ENCODE results near the gene ASB18. TPM values are rescaled to one million over a fixed set of nuclear protein-coding genes. Genes with fewer than 3 reads are reported as not detected.
"Not testable (repeated sequence)": the region's sequence is repeated elsewhere in the genome, so short reads cannot be mapped to it uniquely, and the experiment has no call there.

Gene ASB18
- total and polyA plus RNA-seq, 9 donors, result not detected

DNA sequence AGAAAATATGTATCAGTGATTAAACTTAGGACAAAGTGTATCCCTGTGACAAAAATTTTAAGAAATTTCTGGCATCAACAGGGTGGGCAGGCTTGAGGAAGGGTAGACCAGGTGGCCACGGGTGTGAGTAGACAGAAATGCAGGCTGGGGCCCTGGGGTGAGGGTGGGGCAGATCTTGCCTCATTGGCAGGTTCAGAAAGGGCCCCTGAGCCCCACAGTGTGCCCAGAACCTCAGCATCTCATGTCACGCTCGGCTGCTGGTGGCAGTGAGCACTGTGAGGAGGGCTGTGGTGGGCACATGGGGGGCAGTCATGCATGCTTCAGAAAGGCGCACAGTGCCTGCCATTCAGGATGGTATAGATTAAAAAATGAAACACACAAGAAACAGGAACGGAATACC, 7.6 kb upstream of the ASB18 start:
- no peaks in the 10 kb centered on the region for H3K4me1 ChIP-seq (ENCODE audit: insufficient read depth)
- peaks cover 0 to 6% of the 10 kb centered on the region in 2 donors for H3K9me3 ChIP-seq
- no peak for DNase-seq
- H3K27me3 ChIP-seq, result no peaks in the 10 kb centered on the region
- intact Hi-C loops (cut with DNase I), result no loop called here
- TF ChIP-seq EP300 (IDR thresholded peaks at IDR 0.05) (no peak), POLR2A (IDR thresholded peaks at IDR 0.05) (no peak)
- TF ChIP-seq, protein P1, sequence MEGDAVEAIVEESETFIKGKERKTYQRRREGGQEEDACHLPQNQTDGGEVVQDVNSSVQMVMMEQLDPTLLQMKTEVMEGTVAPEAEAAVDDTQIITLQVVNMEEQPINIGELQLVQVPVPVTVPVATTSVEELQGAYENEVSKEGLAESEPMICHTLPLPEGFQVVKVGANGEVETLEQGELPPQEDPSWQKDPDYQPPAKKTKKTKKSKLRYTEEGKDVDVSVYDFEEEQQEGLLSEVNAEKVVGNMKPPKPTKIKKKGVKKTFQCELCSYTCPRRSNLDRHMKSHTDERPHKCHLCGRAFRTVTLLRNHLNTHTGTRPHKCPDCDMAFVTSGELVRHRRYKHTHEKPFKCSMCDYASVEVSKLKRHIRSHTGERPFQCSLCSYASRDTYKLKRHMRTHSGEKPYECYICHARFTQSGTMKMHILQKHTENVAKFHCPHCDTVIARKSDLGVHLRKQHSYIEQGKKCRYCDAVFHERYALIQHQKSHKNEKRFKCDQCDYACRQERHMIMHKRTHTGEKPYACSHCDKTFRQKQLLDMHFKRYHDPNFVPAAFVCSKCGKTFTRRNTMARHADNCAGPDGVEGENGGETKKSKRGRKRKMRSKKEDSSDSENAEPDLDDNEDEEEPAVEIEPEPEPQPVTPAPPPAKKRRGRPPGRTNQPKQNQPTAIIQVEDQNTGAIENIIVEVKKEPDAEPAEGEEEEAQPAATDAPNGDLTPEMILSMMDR (IDR thresholded peaks at IDR 0.05), result no peak
- no peaks in the 10 kb centered on the region for H3K36me3 ChIP-seq
- no peak overlapping the region for H3K27ac ChIP-seq
- 85 to 91% (median 88%) methylated on average over 5 of the region's 5 CpGs for WGBS, 3 donors
- no peak overlapping the region for H3K4me3 ChIP-seq

DNA sequence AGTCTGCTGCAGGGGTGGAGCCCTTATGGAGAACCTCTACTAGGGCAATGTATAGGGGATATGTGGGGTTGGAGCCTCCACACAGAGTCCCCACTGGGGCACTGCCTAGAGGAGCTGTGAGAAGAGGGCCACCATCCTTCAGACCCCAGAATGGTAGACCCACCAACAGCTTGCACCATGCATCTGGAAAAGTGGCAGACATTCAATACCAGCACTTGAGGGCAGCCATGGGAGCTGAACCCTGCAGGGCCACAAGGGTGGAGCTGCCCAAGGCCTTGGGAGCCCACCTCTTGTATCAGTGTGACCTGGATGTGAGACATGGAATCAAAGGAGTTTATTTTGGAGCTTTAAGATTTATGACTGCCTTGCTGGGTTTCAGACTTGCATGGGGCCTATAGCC, 5.7 kb upstream of the ASB18 start:
- H3K27ac ChIP-seq; DNase-seq; H3K4me1 ChIP-seq (ENCODE audit: insufficient read depth); intact Hi-C loops (cut with DNase I); H3K36me3 ChIP-seq; H3K9me3 ChIP-seq; H3K27me3 ChIP-seq; H3K4me3 ChIP-seq: not testable (repeated sequence)

DNA sequence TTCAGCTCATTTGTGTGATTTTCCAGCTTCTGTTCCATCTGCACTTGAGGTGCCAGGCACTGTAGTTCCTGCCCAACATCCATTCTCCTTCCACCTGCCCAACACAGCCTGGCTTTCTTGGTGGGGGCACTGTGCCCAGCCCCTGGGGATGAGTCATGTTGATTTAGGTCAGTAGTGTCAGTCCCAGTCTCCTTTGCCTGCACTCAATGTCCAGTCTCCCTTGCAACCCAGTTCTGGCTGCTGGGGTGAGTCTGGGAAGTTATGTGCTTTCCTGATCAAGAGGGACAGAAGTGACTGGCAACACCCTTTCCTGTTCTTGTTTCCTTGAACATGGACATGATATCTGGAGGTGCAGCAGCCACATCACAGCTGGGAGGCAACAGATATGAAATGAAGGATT, 1.5 kb upstream of the ASB18 start:
- H3K36me3 ChIP-seq, result no peaks in the 10 kb centered on the region
- no peak overlapping the region for H3K27ac ChIP-seq
- intact Hi-C loops (cut with DNase I), result no loop called here
- TF ChIP-seq POLR2A (IDR thresholded peaks at IDR 0.05) (no peak), EP300 (IDR thresholded peaks at IDR 0.05) (no peak)
- TF ChIP-seq, protein P1 (IDR thresholded peaks at IDR 0.05), result no peak
- H3K27me3 ChIP-seq, result no peaks in the 10 kb centered on the region
- no peaks in the 10 kb centered on the region for H3K4me1 ChIP-seq (ENCODE audit: insufficient read depth)
- no peak for DNase-seq
- peaks cover 0 to 6% of the 10 kb centered on the region in 2 donors for H3K9me3 ChIP-seq
- no peak overlapping the region for H3K4me3 ChIP-seq

DNA sequence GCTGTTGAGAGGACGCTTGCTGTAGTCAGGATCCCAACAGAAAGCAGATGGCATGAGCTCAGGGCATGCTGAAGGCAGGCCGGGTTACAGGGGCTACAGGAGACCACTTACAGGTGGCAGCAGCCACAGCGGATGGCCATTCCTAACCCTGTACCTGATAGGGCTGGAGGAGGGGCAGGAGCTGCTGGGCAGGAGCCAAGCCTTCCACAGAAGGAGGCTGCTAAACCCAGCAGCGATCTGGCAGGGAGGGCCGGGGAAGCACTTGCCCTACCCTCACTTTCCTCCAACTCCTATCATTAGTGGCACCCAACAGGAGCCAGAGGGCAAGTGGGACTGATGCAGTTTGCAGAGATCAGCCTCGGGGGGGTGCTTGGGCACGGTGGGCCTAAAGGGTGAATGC, 2.0 kb downstream of the ASB18 start:
- H3K27me3 ChIP-seq, result no peaks in the 10 kb centered on the region
- H3K4me1 ChIP-seq (ENCODE audit: insufficient read depth), result no peaks in the 10 kb centered on the region
- no peak overlapping the region for H3K4me3 ChIP-seq
- no peaks in the 10 kb centered on the region for H3K36me3 ChIP-seq
- DNase-seq, result no peak
- no peaks in the 10 kb centered on the region for H3K9me3 ChIP-seq
- intact Hi-C loops (cut with DNase I), result no loop called here
- TF ChIP-seq EP300 (IDR thresholded peaks at IDR 0.05), result no peak
- TF ChIP-seq, protein P1 (IDR thresholded peaks at IDR 0.05), result no peak
- TF ChIP-seq POLR2A (IDR thresholded peaks at IDR 0.05), result no peak
- no peak overlapping the region for H3K27ac ChIP-seq
- WGBS, 3 donors, result 86 to 88% (median 86%) methylated on average over 6 to 7 of the region's 7 CpGs

DNA sequence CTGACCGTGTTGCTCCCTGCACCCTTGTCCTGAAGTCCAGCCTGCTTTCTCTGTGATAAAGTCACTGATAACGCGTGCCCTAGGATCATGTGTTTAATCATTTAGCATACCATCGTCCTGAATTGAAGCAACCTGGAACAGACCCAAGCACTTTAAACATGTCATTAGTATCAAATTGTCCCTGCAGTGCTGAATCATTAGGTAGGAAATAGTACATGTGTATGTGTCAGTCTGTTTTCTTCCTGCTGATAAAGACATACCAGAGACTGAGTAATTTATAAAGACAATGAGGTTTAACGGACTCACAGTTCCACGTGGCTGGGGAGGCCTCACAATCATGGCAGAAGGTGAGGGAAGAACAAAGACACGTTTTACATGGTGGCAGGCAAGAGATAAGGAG, 2.8 kb downstream of the ASB18 start:
- Histone ChIP-seq H3K36me3 (no peaks in the 10 kb centered on the region), H3K4me3 (no peak overlapping the region), H3K4me1 (ENCODE audit: insufficient read depth) (no peaks in the 10 kb centered on the region), H3K27me3 (no peaks in the 10 kb centered on the region), H3K9me3 (no peaks in the 10 kb centered on the region), H3K27ac (no peak overlapping the region)
- WGBS, 3 donors, result 57 to 62% (median 61%) methylated on average over 7 of the region's 7 CpGs
- no peak for DNase-seq
- TF ChIP-seq, protein P1 (IDR thresholded peaks at IDR 0.05), result no peak
- no peak for TF ChIP-seq POLR2A (IDR thresholded peaks at IDR 0.05)
- TF ChIP-seq EP300 (IDR thresholded peaks at IDR 0.05), result no peak
- intact Hi-C loops (cut with DNase I), result no loop called here
